HepG2 (cell line): ENCODE data around the gene KLHL30. TPM values are rescaled to one million over a fixed set of nuclear protein-coding genes. Genes with fewer than 3 reads are reported as not detected.

Source experiments
- ATAC-seq: fragments of 200-7000 bp; cut with Tn5 transposase; 3 replicates; pipeline ENCODE4 v1.9.1; 2020; ENCODE audit warnings: mild to moderate bottlenecking, moderate library complexity
- BruUV-seq: library from RNA; stranded (reverse); fragments of 400-500 nt; replicated peaks from 2 replicates; lab custom pipeline; 2021; lab: Mats Ljungman, UMichigan
- CTCF ChIA-PET: fragments of 300-600 bp; formaldehyde crosslinking; extraction: SDS; loops from one replicate; lab custom pipeline; 2021; ENCODE audit warnings: low total read pairs, inconsistent platforms, low intra/inter-chr PET ratio; lab: Yijun Ruan, JAX
- POLR2A ChIA-PET: fragments of 350-600 bp; sonication (Branson Sonifier 250); formaldehyde crosslinking; loops from one replicate; lab custom pipeline; 2020; ENCODE audit warnings: antibody characterized with exemption, inconsistent platforms; lab: Yijun Ruan, JAX
- DNase-seq: peaks from one replicate; pipeline ENCODE4 v3.0.0-alpha.2; 2015; ENCODE audit warnings: low spot score
- FAIRE-seq: peaks from 3 replicates; lab custom pipeline; 2011; peaks lifted over from hg19 to GRCh38; lab: Jason Lieb, UNC
- H2AFZ ChIP-seq: one replicate; pipeline ENCODE4 v1.6.1; 2011; ENCODE audit warnings: low read length, inconsistent platforms
- H3K27ac ChIP-seq: fragments of 300-600 bp; 3 replicates; pipeline ENCODE4 v1.8.0; 2011; ENCODE audit warnings: mixed run types, mild to moderate bottlenecking, mixed read lengths, low read length, inconsistent platforms; ENCODE audit not compliant: insufficient read depth; ENCODE audit errors: extremely low read length
- H3K27me3 ChIP-seq, 2 experiments: fragments of 200-600 bp in 1 of 2; 2 replicates in 1 of 2; 3 replicates in 1 of 2; pipeline versions ENCODE4 v1.6.0 to v1.8.0; 2011; ENCODE audit warnings: low read length in 2 of 2, mild to moderate bottlenecking in 2 of 2, moderate library complexity in 2 of 2, inconsistent platforms in 1 of 2; ENCODE audit not compliant: insufficient read depth in 2 of 2, control insufficient read depth in 1 of 2
- H3K36me3 ChIP-seq, 2 experiments: fragments of 200-600 bp in 1 of 2; replicated peaks in 1 of 2; 2 replicates in 1 of 2; 3 replicates in 1 of 2; pipeline versions ENCODE4 v1.5.1 to v1.8.0; 2011; ENCODE audit warnings: low read length in 2 of 2, inconsistent platforms in 1 of 2; ENCODE audit not compliant: insufficient read depth in 2 of 2, control insufficient read depth in 1 of 2
- H3K4me1 ChIP-seq: 2 replicates; pipeline ENCODE4 v1.5.1; 2012; ENCODE audit warnings: low read length, inconsistent platforms; ENCODE audit not compliant: insufficient read depth
- H3K4me2 ChIP-seq: 2 replicates; pipeline ENCODE4 v1.6.0; 2011; ENCODE audit warnings: low read depth, low read length, inconsistent platforms
- H3K4me3 ChIP-seq, 3 experiments: fragments of 200-600 bp in 1 of 3; sonication (generic), shearing (Covaris generic) in 1 of 3; replicated peaks in 1 of 3; 2 replicates each; pipeline ENCODE4 v1.5.1; 2011 to 2016; ENCODE audit warnings: low read length in 3 of 3, inconsistent platforms in 2 of 3, low read depth in 2 of 3, mild to moderate bottlenecking in 2 of 3, control low read depth in 1 of 3, mixed read lengths in 1 of 3; ENCODE audit not compliant: insufficient read depth in 1 of 3
- H3K79me2 ChIP-seq: one replicate; pipeline ENCODE4 v1.6.1; 2011; ENCODE audit warnings: low read length, inconsistent platforms; ENCODE audit not compliant: insufficient read depth
- H3K9ac ChIP-seq: 2 replicates; pipeline ENCODE4 v1.6.0; 2011; ENCODE audit warnings: mild to moderate bottlenecking, low read depth, low read length, inconsistent platforms; ENCODE audit not compliant: insufficient read depth
- H3K9me3 ChIP-seq: 2 replicates; pipeline ENCODE4 v1.5.1; 2012; ENCODE audit warnings: mild to moderate bottlenecking, low read length
- H4K20me1 ChIP-seq: 2 replicates; pipeline ENCODE4 v1.6.0; 2011; ENCODE audit warnings: inconsistent platforms, mild to moderate bottlenecking, low read length, moderate library complexity; ENCODE audit not compliant: insufficient read depth
- FOXK1 ChIP-seq: sonication (generic); formaldehyde crosslinking; IDR thresholded peaks from 2 replicates; pipeline ENCODE4 v1.4.0; 2020; ENCODE audit warnings: low read depth, missing genetic modification reagents, borderline replicate concordance
- KDM5B ChIP-seq: sonication (generic); formaldehyde crosslinking; IDR thresholded peaks from 2 replicates; pipeline ENCODE4 v1.4.0; 2020; ENCODE audit warnings: missing genetic modification reagents, mild to moderate bottlenecking, borderline replicate concordance
- MAFF ChIP-seq: IDR thresholded peaks from 2 replicates; pipeline ENCODE4 v1.6.1; 2011; ENCODE audit warnings: low read depth, low read length, improper control_type of control experiment
- PLRG1 ChIP-seq: fragments of 450-650 bp; conservative IDR thresholded peaks from 2 replicates; pipeline ENCODE4 v1.6.1; 2016
- ZNF138 ChIP-seq: sonication (generic); formaldehyde crosslinking; IDR thresholded peaks from 2 replicates; pipeline ENCODE4 v1.5.0; 2020; ENCODE audit warnings: mild to moderate bottlenecking, low read depth, missing genetic modification reagents
- ZNF143 ChIP-seq: sonication (generic); formaldehyde crosslinking; IDR thresholded peaks from 2 replicates; pipeline ENCODE4 v1.4.0; 2020; ENCODE audit warnings: missing genetic modification reagents
- ZNF20 ChIP-seq: sonication (generic); formaldehyde crosslinking; IDR thresholded peaks from 2 replicates; pipeline ENCODE4 v1.4.0; 2020; ENCODE audit warnings: mild to moderate bottlenecking, moderate library complexity, missing genetic modification reagents
- ZNF362 ChIP-seq: sonication (generic); formaldehyde crosslinking; IDR thresholded peaks from 2 replicates; pipeline ENCODE4 v1.4.0; 2020; ENCODE audit warnings: missing genetic modification reagents, mild to moderate bottlenecking, borderline replicate concordance
- ZNF510 ChIP-seq: sonication (generic); formaldehyde crosslinking; IDR thresholded peaks from 2 replicates; pipeline ENCODE4 v1.4.0; 2020; ENCODE audit warnings: low read depth, mild to moderate bottlenecking, missing genetic modification reagents
- ZNF790 ChIP-seq: sonication (generic); formaldehyde crosslinking; IDR thresholded peaks from 2 replicates; pipeline ENCODE4 v1.8.0; 2022; ENCODE audit warnings: missing genetic modification reagents, mild to moderate bottlenecking, borderline replicate concordance
- WGBS: methylation state at CpG from one replicate; pipeline ENCODE4 v1.1.6; 2017; ENCODE audit warnings: low lambda C conversion rate; 5-methylcytosine and 5-hydroxymethylcytosine counted together
- in situ Hi-C: cut with HindIII; loops from 2 replicates; pipeline ENCODE4 v1.10.0; 2017; ENCODE audit warnings: low pct_unique_long_range_greater_than_20kb; ENCODE audit not compliant: extremely low pct_ligation_motif_present
- intact Hi-C: fragments of 100-400 bp; cut with micrococcal nuclease; formaldehyde crosslinking; loops from one replicate; pipeline ENCODE4 v1.10.0; 2022; ENCODE audit not compliant: unreplicated experiment
- polyA plus RNA-seq, 8 experiments: library from polyadenylated mRNA; depleted of rRNA in 3 of 8; stranded (reverse) in 7 of 8; unstranded in 1 of 8; fragments of >200 nt; fragmentation: Illumina TruSeq in 4 of 8; extraction: Trizol in 4 of 8; gene quantifications; 2 replicates each; pipeline versions ENCODE4 v1.2.1 to v1.2.3, GENCODE V29; 2011 to 2016; ENCODE audit warnings: low read depth in 4 of 8, missing spikeins in 1 of 8, mixed read lengths in 1 of 8; ENCODE audit not compliant: insufficient read depth in 1 of 8
- total RNA-seq, 5 experiments: library from RNA; depleted of rRNA; stranded (reverse); fragments of >200 nt; fragmentation: Illumina TruSeq; extraction: Trizol; gene quantifications; 2 replicates each; pipeline ENCODE4 v1.2.3, GENCODE V29; 2016; ENCODE audit warnings: low read depth in 1 of 5
- TF ChIP-seq, protein P1 (sequence below): sonication (generic); formaldehyde crosslinking; IDR thresholded peaks from 2 replicates; pipeline ENCODE4 v1.4.0; 2020; ENCODE audit warnings: missing genetic modification reagents
- TF ChIP-seq, protein P2 (sequence below): sonication (generic); formaldehyde crosslinking; IDR thresholded peaks from 2 replicates; pipeline ENCODE4 v1.4.0; 2020; ENCODE audit warnings: missing genetic modification reagents
- TF ChIP-seq, protein P3 (sequence below): sonication (generic); formaldehyde crosslinking; IDR thresholded peaks from 2 replicates; pipeline ENCODE4 v1.9.0; 2021; ENCODE audit warnings: missing genetic modification reagents, mild to moderate bottlenecking, borderline replicate concordance
- TF ChIP-seq, protein P4 (sequence below): sonication (generic); formaldehyde crosslinking; IDR thresholded peaks from 2 replicates; pipeline ENCODE4 v1.5.0; 2020; ENCODE audit warnings: missing genetic modification reagents

KLHL30 gene
- total and polyA plus RNA-seq, 2 of the 13 experiments (the other 11 are each of a cell fraction or from before 2014, with no cell fraction given), result 0.05 TPM; not detected in 1

GRCh38 chr2:238106339-238106697, 32.1 kb upstream of the KLHL30 start (continued):
- TF ChIP-seq, protein P1, sequence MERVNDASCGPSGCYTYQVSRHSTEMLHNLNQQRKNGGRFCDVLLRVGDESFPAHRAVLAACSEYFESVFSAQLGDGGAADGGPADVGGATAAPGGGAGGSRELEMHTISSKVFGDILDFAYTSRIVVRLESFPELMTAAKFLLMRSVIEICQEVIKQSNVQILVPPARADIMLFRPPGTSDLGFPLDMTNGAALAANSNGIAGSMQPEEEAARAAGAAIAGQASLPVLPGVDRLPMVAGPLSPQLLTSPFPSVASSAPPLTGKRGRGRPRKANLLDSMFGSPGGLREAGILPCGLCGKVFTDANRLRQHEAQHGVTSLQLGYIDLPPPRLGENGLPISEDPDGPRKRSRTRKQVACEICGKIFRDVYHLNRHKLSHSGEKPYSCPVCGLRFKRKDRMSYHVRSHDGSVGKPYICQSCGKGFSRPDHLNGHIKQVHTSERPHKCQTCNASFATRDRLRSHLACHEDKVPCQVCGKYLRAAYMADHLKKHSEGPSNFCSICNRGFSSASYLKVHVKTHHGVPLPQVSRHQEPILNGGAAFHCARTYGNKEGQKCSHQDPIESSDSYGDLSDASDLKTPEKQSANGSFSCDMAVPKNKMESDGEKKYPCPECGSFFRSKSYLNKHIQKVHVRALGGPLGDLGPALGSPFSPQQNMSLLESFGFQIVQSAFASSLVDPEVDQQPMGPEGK (CRISPR knock-in tag), result peak; percentile 77
- TF ChIP-seq ZNF510 (CRISPR knock-in tag) (no peak), ZNF143 (CRISPR knock-in tag) (no peak), MAFF (no peak), ZNF138 (CRISPR knock-in tag) (0 out of 2 replicates have a peak, but pooled peaks have one; percentile 2)

- no peak for FAIRE-seq
- H3K27ac ChIP-seq, result no peak overlapping the region
- H2AFZ ChIP-seq, result no peak overlapping the region
- H3K4me2 ChIP-seq, result peak overlapping the region; percentile 95
- peak overlapping the region; percentile 51 to 73 (median 53) for H3K4me3 ChIP-seq
- BruUV-seq, result no TSS peak
- H3K4me1 ChIP-seq, result peaks cover 56% of the 10 kb centered on the region
- 65% methylated on average over 24 of the region's 28 CpGs for WGBS
- no peaks in the 10 kb centered on the region for H4K20me1 ChIP-seq
- POLR2A ChIA-PET, result interaction anchor here (0.9 to 3.2 kb wide), 3 partner anchors 42 to 249 kb away, joined by 3 to 18 read pairs (median 4); partner anchors contain the start of gene SCLY
- CTCF ChIA-PET, result interaction anchor here (1.0 to 1.5 kb wide), 2 partner anchors 183 to 249 kb away, joined by 5 read pairs; no protein-coding TSS in a partner anchor
- H3K79me2 ChIP-seq, result no peaks in the 10 kb centered on the region
- in situ Hi-C loops (loop anchor here (5.0 kb wide), 1 partner anchor 250 kb away; the partner anchor contains the start of gene RAMP1), intact Hi-C loops (loop anchor here (1.0 to 5.0 kb wide), 4 partner anchors 46 to 249 kb away; partner anchors contain the start of genes SCLY and UBE2F)
- peak; percentile 40 for ATAC-seq
- peaks cover 9 to 40% of the 10 kb centered on the region in 2 experiments for H3K27me3 ChIP-seq
- no peaks in the 10 kb centered on the region for H3K9me3 ChIP-seq
- no peaks in the 10 kb centered on the region for H3K36me3 ChIP-seq
- DNase-seq, result peak; percentile 52
- H3K9ac ChIP-seq, result peak overlapping the region; percentile 50; the same call in 1 of the 2 replicates
- no peak for TF ChIP-seq FOXK1
- TF ChIP-seq, protein P2, sequence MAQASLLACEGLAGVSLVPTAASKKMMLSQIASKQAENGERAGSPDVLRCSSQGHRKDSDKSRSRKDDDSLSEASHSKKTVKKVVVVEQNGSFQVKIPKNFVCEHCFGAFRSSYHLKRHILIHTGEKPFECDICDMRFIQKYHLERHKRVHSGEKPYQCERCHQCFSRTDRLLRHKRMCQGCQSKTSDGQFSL, result peak; percentile 84
- TF ChIP-seq PLRG1, result no peak
- no peak for TF ChIP-seq ZNF362 (CRISPR knock-in tag)
- TF ChIP-seq ZNF790, result 0 out of 2 replicates have a peak, but pooled peaks have one; percentile 29
- TF ChIP-seq, protein P3, sequence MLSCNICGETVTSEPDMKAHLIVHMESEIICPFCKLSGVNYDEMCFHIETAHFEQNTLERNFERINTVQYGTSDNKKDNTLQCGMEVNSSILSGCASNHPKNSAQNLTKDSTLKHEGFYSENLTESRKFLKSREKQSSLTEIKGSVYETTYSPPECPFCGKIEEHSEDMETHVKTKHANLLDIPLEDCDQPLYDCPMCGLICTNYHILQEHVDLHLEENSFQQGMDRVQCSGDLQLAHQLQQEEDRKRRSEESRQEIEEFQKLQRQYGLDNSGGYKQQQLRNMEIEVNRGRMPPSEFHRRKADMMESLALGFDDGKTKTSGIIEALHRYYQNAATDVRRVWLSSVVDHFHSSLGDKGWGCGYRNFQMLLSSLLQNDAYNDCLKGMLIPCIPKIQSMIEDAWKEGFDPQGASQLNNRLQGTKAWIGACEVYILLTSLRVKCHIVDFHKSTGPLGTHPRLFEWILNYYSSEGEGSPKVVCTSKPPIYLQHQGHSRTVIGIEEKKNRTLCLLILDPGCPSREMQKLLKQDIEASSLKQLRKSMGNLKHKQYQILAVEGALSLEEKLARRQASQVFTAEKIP, result no peak
- peak; percentile 44 for TF ChIP-seq KDM5B (CRISPR knock-in tag)
- TF ChIP-seq, protein P4, sequence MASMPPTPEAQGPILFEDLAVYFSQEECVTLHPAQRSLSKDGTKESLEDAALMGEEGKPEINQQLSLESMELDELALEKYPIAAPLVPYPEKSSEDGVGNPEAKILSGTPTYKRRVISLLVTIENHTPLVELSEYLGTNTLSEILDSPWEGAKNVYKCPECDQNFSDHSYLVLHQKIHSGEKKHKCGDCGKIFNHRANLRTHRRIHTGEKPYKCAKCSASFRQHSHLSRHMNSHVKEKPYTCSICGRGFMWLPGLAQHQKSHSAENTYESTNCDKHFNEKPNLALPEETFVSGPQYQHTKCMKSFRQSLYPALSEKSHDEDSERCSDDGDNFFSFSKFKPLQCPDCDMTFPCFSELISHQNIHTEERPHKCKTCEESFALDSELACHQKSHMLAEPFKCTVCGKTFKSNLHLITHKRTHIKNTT (CRISPR knock-in tag), result no peak
- no peak for TF ChIP-seq ZNF20
These were observed 31.6 kb upstream of the KLHL30 start for GRCh38 chr2:238106698-238107524.
